Measurements from ENCODE around the gene PIK3R1.
"Not testable (repeated sequence)": the region's sequence is repeated elsewhere in the genome, so short reads cannot be mapped to it uniquely, and the experiment has no call there.

GRCh38 chr5:68210654-68211053 is 4.9 kb upstream of the PIK3R1 start:
- TF ChIP-seq CTCF (conservative IDR thresholded peaks at IDR 0.05; ENCODE audit: low read depth, low read length); BHLHE40 (IDR thresholded peaks at IDR 0.05; ENCODE audit: low read depth, low read length); CHD1 (IDR thresholded peaks at IDR 0.05; ENCODE audit: low read depth, low read length); SMC3 (IDR thresholded peaks at IDR 0.05; ENCODE audit: low read depth, low read length); POLR2A (IDR thresholded peaks at IDR 0.05; ENCODE audit: low read depth, low read length); MXI1 (IDR thresholded peaks at IDR 0.05; ENCODE audit: borderline replicate concordance, low read depth, low read length); RCOR1 (IDR thresholded peaks at IDR 0.05; ENCODE audit: insufficient replicate concordance, low read length); NFE2L2 (IDR thresholded peaks at IDR 0.05; ENCODE audit: low read depth, low read length); RFX5 (IDR thresholded peaks at IDR 0.05; ENCODE audit: low read depth, low read length); CEBPB (IDR thresholded peaks at IDR 0.05; ENCODE audit: low read depth, low read length); FOS (IDR thresholded peaks at IDR 0.05; ENCODE audit: low read depth, low read length); RAD21 (IDR thresholded peaks at IDR 0.05; ENCODE audit: low read length): not testable (repeated sequence)
